Neural cell (in vitro differentiated cells): Measurements from ENCODE around the gene CC2D1A. TPM values are rescaled to one million over a fixed set of nuclear protein-coding genes. Genes with fewer than 3 reads are reported as not detected.
"Not testable (repeated sequence)": the region's sequence is repeated elsewhere in the genome, so short reads cannot be mapped to it uniquely, and the experiment has no call there.

Experiments
- H2AFZ ChIP-seq: fragments of 200-600, 300-800 bp; sonication (generic), shearing (Covaris generic); 2 replicates; pipeline ENCODE4 v1.6.0; 2014; ENCODE audit warnings: low read depth, mild to moderate bottlenecking, antibody characterized with exemption, low read length, moderate library complexity
- H3F3A ChIP-seq: fragments of 200-600 bp; shearing (Covaris generic); 2 replicates; pipeline ENCODE4 v1.6.1; 2016; ENCODE audit warnings: mild to moderate bottlenecking, moderate library complexity, mixed read lengths, antibody characterized with exemption, low read length; ENCODE audit not compliant: insufficient read depth, poor library complexity, severe bottlenecking
- H3K27ac ChIP-seq: fragments of 200-600, 300-800 bp; sonication (generic), shearing (Covaris generic); 2 replicates; pipeline ENCODE4 v1.5.1; 2014; ENCODE audit warnings: mild to moderate bottlenecking, low read length, moderate library complexity
- H3K27me3 ChIP-seq: fragments of 300-800, 200-600 bp; sonication (generic), shearing (Covaris generic); 2 replicates; pipeline ENCODE4 v1.6.0; 2014; ENCODE audit warnings: mild to moderate bottlenecking, low read depth, low read length, moderate library complexity; ENCODE audit not compliant: insufficient read depth
- H3K36me3 ChIP-seq: fragments of 300-800, 200-600 bp; sonication (generic), shearing (Covaris generic); 2 replicates; pipeline ENCODE4 v1.5.1; 2014; ENCODE audit warnings: mild to moderate bottlenecking, antibody characterized with exemption, low read length, moderate library complexity; ENCODE audit not compliant: insufficient read depth
- H3K4me2 ChIP-seq: fragments of 300-800, 200-600 bp; sonication (generic), shearing (Covaris generic); 2 replicates; pipeline ENCODE4 v1.6.0; 2014; ENCODE audit warnings: mild to moderate bottlenecking, low read length
- H3K4me3 ChIP-seq: fragments of 300-800, 200-600 bp; sonication (generic), shearing (Covaris generic); 2 replicates; pipeline ENCODE4 v1.5.1; 2014; ENCODE audit warnings: mild to moderate bottlenecking, low read length, moderate library complexity
- H3K79me2 ChIP-seq: fragments of 200-600 bp; shearing (Covaris generic); replicated peaks from 2 replicates; pipeline ENCODE4 v1.6.0; 2014; ENCODE audit warnings: mild to moderate bottlenecking, low read length, moderate library complexity; ENCODE audit not compliant: insufficient read depth
- H3K9ac ChIP-seq: fragments of 300-800, 200-600 bp; sonication (generic), shearing (Covaris generic); 2 replicates; pipeline ENCODE4 v1.6.1; 2016; ENCODE audit warnings: mild to moderate bottlenecking, low read length, mixed read lengths
- H3K9me2 ChIP-seq: fragments of 200-600 bp; shearing (Covaris generic); 2 replicates; pipeline ENCODE4 v1.6.1; 2016; ENCODE audit warnings: mild to moderate bottlenecking, low read length, mixed read lengths; ENCODE audit not compliant: insufficient read depth
- H3K9me3 ChIP-seq: fragments of 200-600, 300-800 bp; sonication (generic), shearing (Covaris generic); 2 replicates; pipeline ENCODE4 v1.6.1; 2016; ENCODE audit warnings: mild to moderate bottlenecking, mixed run types, low read length, moderate library complexity, mixed read lengths
- H4K20me1 ChIP-seq: fragments of 200-600 bp; shearing (Covaris generic); 2 replicates; pipeline ENCODE4 v1.6.1; 2016; ENCODE audit warnings: mild to moderate bottlenecking, mixed run types; ENCODE audit not compliant: insufficient read depth
- EP300 ChIP-seq: fragments of 450-650 bp; conservative IDR thresholded peaks from 2 replicates; pipeline ENCODE4 v1.6.1; 2014; ENCODE audit warnings: antibody characterized with exemption, mild to moderate bottlenecking, moderate library complexity; ENCODE audit not compliant: poor library complexity, severe bottlenecking
- EZH2 ChIP-seq: fragments of 200-600, 300-800 bp; shearing (Covaris generic), sonication (generic); IDR thresholded peaks from 2 replicates; pipeline ENCODE4 v1.6.1; 2014; ENCODE audit warnings: antibody characterized with exemption, low read length, borderline replicate concordance, mild to moderate bottlenecking; ENCODE audit not compliant: insufficient read depth, poor library complexity, severe bottlenecking
- MXI1 ChIP-seq: fragments of 450-650 bp; conservative IDR thresholded peaks from 2 replicates; pipeline ENCODE4 v1.6.1; 2014; ENCODE audit warnings: antibody characterized with exemption, mild to moderate bottlenecking; ENCODE audit not compliant: poor library complexity, severe bottlenecking
- POLR2AphosphoS5 ChIP-seq: IDR thresholded peaks from 2 replicates; pipeline ENCODE4 v1.6.1; 2012
- RAD21 ChIP-seq: fragments of 450-650 bp; conservative IDR thresholded peaks from 2 replicates; pipeline ENCODE4 v1.6.1; 2014; ENCODE audit warnings: antibody characterized with exemption, mild to moderate bottlenecking, moderate library complexity
- SMC3 ChIP-seq: fragments of 450-650 bp; conservative IDR thresholded peaks from 2 replicates; pipeline ENCODE4 v1.6.1; 2014; ENCODE audit warnings: antibody characterized with exemption, mild to moderate bottlenecking, moderate library complexity; ENCODE audit not compliant: poor library complexity
- TAF1 ChIP-seq: IDR thresholded peaks from 2 replicates; pipeline ENCODE4 v1.6.1; 2012; ENCODE audit warnings: low read depth
- polyA plus RNA-seq: library from polyadenylated mRNA; depleted of rRNA; stranded (reverse); fragments of >200 nt; gene quantifications from 2 replicates; pipeline ENCODE4 v1.2.3, GENCODE V29; 2014
- TF ChIP-seq, protein P1 (sequence below): IDR thresholded peaks from 2 replicates; pipeline ENCODE4 v1.6.1; 2012; ENCODE audit warnings: borderline replicate concordance
- TF ChIP-seq, protein P2 (sequence below): fragments of 450-650 bp; IDR thresholded peaks from 2 replicates; pipeline ENCODE4 v1.5.1; 2014; ENCODE audit warnings: antibody characterized with exemption, mild to moderate bottlenecking, moderate library complexity; ENCODE audit not compliant: poor library complexity, severe bottlenecking

Gene CC2D1A
- polyA plus RNA-seq, 1 donor from 2014 or later, result 24.5 TPM

DNA sequence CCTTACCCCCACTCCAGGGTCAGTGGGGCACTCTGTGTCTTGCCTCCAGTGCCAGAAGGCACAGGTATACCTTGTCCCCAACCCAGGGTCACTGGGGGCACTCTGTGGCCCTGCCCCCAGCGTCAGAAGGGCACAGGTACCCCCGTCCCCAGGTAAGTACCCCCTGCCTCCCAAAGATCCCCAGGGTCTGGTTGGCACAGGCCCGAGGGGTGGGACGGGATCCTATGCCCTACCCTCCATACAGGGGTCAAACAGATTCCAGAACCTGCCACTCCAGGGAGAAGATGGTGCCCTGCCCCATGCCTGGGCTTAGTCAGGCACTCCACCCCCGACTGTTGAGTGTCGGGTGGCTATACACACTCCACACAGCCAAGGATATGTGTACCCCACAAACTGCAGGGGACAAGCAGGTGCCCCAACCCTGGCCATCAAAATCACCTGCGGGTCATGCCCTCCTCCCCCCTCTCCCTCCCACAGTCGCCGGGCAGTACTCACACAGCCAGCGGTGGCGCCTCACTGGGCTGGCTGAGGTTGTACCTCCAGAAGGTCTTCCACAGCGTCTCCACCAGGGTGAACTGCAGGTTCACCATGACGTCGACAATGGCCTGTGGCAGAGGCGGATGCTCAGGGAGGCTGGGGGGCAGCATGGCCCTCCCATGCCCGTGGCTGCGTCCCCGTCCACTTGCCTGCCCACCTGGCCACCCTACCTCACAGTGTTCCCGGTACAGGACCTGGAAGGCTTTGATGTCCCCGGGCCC lies 60.1 kb downstream of the CC2D1A start:
- Histone ChIP-seq H3K9ac (no peak overlapping the region), H3K4me2 (no peak overlapping the region), H3K79me2 (no peaks in the 10 kb centered on the region), H3K27ac (no peak overlapping the region), H3K27me3 (no peaks in the 10 kb centered on the region), H3F3A (no peaks in the 10 kb centered on the region), H4K20me1 (no peaks in the 10 kb centered on the region), H3K9me2 (no peaks in the 10 kb centered on the region), H2AFZ (no peak overlapping the region), H3K36me3 (no peaks in the 10 kb centered on the region), H3K9me3 (no peaks in the 10 kb centered on the region), H3K4me3 (no peak overlapping the region)
- no peak for TF ChIP-seq SMC3
- no peak for TF ChIP-seq POLR2AphosphoS5
- no peak for TF ChIP-seq EZH2

DNA sequence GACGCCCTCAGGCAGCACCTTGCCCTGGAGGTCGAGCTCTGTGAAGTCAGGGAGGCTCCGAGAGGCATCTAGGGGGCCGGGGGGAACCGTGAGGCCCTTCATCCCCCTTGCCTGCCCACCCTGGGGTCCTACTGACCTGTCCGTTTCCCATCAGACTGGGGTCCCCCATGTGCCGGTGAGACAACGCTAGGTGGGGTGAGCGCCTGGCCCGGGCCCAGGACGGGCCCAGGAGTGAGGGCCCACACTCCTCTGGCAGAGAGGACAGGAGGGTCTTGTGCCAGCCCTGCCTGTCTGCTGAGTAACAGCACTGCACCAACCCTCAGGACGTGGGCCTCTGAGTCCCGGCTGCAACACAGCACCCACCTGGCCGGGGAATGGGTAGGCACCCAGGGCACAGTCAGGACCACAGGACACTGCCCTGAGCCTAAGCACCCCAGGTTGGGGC lies 60.7 kb downstream of the CC2D1A start:
- Histone ChIP-seq H2AFZ (no peak overlapping the region), H3K36me3 (no peaks in the 10 kb centered on the region)

DNA sequence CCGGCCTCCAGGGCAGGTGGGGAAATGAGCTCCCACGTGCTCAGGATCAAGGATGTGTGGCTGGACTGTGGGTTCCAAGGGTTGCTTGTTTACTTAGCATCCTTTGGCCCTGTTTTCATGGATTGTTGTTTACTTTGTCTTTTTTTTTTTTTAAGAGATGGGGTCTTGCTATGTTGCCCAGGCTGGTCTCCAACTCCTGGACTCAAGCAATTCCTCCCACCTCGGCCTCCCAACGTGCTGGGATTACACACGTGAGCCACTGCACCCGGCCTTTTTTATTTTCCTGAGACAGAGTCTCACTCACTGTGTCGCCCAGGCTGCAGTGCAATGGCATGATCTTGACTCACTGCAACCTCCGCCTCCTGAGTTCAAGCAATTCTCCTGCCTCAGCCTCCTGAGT lies 61.2 kb downstream of the CC2D1A start:
- not testable (repeated sequence) for H3K36me3 ChIP-seq

More for the DNA sequence above, 60.7 kb downstream of the CC2D1A start:
- no peaks in the 10 kb centered on the region for H3K9me2 ChIP-seq
- H3K27ac ChIP-seq, result no peak overlapping the region
- no peak overlapping the region for H3K4me3 ChIP-seq
- no peak for TF ChIP-seq POLR2AphosphoS5
- TF ChIP-seq EZH2, result no peak
- TF ChIP-seq MXI1, result no peak
- no peak for TF ChIP-seq RAD21
- TF ChIP-seq, protein P1, sequence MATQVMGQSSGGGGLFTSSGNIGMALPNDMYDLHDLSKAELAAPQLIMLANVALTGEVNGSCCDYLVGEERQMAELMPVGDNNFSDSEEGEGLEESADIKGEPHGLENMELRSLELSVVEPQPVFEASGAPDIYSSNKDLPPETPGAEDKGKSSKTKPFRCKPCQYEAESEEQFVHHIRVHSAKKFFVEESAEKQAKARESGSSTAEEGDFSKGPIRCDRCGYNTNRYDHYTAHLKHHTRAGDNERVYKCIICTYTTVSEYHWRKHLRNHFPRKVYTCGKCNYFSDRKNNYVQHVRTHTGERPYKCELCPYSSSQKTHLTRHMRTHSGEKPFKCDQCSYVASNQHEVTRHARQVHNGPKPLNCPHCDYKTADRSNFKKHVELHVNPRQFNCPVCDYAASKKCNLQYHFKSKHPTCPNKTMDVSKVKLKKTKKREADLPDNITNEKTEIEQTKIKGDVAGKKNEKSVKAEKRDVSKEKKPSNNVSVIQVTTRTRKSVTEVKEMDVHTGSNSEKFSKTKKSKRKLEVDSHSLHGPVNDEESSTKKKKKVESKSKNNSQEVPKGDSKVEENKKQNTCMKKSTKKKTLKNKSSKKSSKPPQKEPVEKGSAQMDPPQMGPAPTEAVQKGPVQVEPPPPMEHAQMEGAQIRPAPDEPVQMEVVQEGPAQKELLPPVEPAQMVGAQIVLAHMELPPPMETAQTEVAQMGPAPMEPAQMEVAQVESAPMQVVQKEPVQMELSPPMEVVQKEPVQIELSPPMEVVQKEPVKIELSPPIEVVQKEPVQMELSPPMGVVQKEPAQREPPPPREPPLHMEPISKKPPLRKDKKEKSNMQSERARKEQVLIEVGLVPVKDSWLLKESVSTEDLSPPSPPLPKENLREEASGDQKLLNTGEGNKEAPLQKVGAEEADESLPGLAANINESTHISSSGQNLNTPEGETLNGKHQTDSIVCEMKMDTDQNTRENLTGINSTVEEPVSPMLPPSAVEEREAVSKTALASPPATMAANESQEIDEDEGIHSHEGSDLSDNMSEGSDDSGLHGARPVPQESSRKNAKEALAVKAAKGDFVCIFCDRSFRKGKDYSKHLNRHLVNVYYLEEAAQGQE, result no peak
- TF ChIP-seq EP300, result no peak
- TF ChIP-seq SMC3, result no peak
- TF ChIP-seq TAF1, result no peak
- TF ChIP-seq, protein P2, sequence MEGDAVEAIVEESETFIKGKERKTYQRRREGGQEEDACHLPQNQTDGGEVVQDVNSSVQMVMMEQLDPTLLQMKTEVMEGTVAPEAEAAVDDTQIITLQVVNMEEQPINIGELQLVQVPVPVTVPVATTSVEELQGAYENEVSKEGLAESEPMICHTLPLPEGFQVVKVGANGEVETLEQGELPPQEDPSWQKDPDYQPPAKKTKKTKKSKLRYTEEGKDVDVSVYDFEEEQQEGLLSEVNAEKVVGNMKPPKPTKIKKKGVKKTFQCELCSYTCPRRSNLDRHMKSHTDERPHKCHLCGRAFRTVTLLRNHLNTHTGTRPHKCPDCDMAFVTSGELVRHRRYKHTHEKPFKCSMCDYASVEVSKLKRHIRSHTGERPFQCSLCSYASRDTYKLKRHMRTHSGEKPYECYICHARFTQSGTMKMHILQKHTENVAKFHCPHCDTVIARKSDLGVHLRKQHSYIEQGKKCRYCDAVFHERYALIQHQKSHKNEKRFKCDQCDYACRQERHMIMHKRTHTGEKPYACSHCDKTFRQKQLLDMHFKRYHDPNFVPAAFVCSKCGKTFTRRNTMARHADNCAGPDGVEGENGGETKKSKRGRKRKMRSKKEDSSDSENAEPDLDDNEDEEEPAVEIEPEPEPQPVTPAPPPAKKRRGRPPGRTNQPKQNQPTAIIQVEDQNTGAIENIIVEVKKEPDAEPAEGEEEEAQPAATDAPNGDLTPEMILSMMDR, result no peak
- H3K9ac ChIP-seq, result no peak overlapping the region
- no peaks in the 10 kb centered on the region for H4K20me1 ChIP-seq
- H3K27me3 ChIP-seq, result no peaks in the 10 kb centered on the region
- no peaks in the 10 kb centered on the region for H3F3A ChIP-seq
- H3K4me2 ChIP-seq, result no peak overlapping the region
- no peaks in the 10 kb centered on the region for H3K9me3 ChIP-seq
- H3K79me2 ChIP-seq, result no peaks in the 10 kb centered on the region

More for the DNA sequence above, 61.2 kb downstream of the CC2D1A start:
- H3K79me2 ChIP-seq, H3K4me3 ChIP-seq, H3K9me2 ChIP-seq, H3K27ac ChIP-seq, H4K20me1 ChIP-seq, H3K9ac ChIP-seq, H3F3A ChIP-seq, H3K9me3 ChIP-seq, H2AFZ ChIP-seq, H3K27me3 ChIP-seq, H3K4me2 ChIP-seq: not testable (repeated sequence)
